ENCODE measurements around the gene IL17REL. TPM values are rescaled to one million over a fixed set of nuclear protein-coding genes. Genes with fewer than 3 reads are reported as not detected.
A peak's percentile ranks its signal among the peaks of the same experiment; 100 is the strongest.

The IL17REL gene
- total RNA-seq, 2 donors from 2014 or later, result 0.15 TPM; not detected in 1

DNA sequence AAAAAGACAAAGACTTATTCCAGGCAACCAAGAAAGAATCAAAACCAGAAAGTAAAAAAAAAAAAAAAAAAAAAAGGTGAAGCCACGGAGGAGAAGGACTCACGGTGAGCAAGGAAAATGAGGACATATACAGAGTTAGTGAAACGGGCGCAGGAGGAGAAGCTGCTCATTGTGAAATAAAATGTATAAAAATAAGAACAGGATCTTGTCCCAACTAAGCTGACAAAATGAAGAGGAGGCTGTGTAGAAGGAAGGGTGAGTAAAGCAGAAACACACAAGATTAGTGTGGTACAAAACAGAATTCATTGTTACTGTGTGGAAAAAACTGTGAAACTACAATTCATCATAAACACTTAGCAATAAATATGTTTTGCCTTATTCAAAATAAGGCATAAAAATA is 7.6 kb downstream of the IL17REL start:
- H3K27ac Mint-ChIP-seq, result no peak overlapping the region
- no peak for DNase-seq
- H3K4me1 ChIP-seq (ENCODE audit: control insufficient read depth, insufficient read depth, low read length), result no peaks in the 10 kb centered on the region
- peaks cover 21% of the 10 kb centered on the region for H3K27me3 ChIP-seq (ENCODE audit: control insufficient read depth, insufficient read depth, low read length, poor library complexity, severe bottlenecking)
- whole genome bisulfite sequencing, 2 experiments (ENCODE audit: insufficient coverage in 1 of 2, insufficient read length in 1 of 2), result 53 to 69% methylated on average over 3 to 4 of the region's 4 CpGs
- peaks cover 24% of the 10 kb centered on the region for H3K27me3 Mint-ChIP-seq (ENCODE audit: insufficient read depth)
- H3K9me3 ChIP-seq (ENCODE audit: control insufficient read depth, low read length), result no peaks in the 10 kb centered on the region
- no peaks in the 10 kb centered on the region for H3K9me3 Mint-ChIP-seq
- no peak overlapping the region for H3K9ac ChIP-seq (ENCODE audit: extremely low read depth, low read length, poor library complexity, severe bottlenecking)
- TF ChIP-seq, protein P1, sequence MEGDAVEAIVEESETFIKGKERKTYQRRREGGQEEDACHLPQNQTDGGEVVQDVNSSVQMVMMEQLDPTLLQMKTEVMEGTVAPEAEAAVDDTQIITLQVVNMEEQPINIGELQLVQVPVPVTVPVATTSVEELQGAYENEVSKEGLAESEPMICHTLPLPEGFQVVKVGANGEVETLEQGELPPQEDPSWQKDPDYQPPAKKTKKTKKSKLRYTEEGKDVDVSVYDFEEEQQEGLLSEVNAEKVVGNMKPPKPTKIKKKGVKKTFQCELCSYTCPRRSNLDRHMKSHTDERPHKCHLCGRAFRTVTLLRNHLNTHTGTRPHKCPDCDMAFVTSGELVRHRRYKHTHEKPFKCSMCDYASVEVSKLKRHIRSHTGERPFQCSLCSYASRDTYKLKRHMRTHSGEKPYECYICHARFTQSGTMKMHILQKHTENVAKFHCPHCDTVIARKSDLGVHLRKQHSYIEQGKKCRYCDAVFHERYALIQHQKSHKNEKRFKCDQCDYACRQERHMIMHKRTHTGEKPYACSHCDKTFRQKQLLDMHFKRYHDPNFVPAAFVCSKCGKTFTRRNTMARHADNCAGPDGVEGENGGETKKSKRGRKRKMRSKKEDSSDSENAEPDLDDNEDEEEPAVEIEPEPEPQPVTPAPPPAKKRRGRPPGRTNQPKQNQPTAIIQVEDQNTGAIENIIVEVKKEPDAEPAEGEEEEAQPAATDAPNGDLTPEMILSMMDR (conservative IDR thresholded peaks at IDR 0.05), result no peak
- H3K4me1 Mint-ChIP-seq, result no peaks in the 10 kb centered on the region
- no peaks in the 10 kb centered on the region for H3K36me3 ChIP-seq (ENCODE audit: control insufficient read depth, insufficient read depth, low read length)
- no peaks in the 10 kb centered on the region for H3K36me3 Mint-ChIP-seq (ENCODE audit: low read depth)
- no peak overlapping the region for H3K4me3 ChIP-seq (ENCODE audit: low read length)
- no peak overlapping the region for H3K27ac ChIP-seq (ENCODE audit: low read depth, low read length)
- H3K4me3 Mint-ChIP-seq, result no peak overlapping the region

DNA sequence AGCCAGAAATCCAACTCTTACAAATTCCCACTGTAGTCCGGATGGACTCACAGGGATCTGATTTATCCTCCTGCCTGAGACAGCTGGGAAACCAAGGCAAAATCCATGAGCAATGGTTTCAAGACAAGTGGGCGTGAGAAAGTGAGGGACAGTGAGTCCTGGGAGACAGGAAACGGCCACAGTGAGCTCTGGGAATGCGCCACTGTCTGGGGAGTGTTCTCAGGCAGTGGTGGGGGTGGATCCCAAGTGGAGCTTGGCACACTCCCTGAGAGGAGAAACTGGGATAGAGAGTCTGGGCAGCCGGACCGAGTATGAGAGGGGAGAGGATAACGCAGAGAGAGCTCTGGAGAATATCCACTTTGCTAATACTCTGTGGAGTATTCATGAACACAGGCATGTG is 9.8 kb downstream of the IL17REL start:
- Histone ChIP-seq H3K4me1 (ENCODE audit: control insufficient read depth, insufficient read depth, low read length) (no peaks in the 10 kb centered on the region), H3K4me3 (ENCODE audit: low read length) (no peak overlapping the region), H3K9me3 (ENCODE audit: control insufficient read depth, low read length) (no peaks in the 10 kb centered on the region), H3K36me3 (ENCODE audit: control insufficient read depth, insufficient read depth, low read length) (no peaks in the 10 kb centered on the region), H3K27me3 (ENCODE audit: control insufficient read depth, insufficient read depth, low read length, poor library complexity, severe bottlenecking) (peaks cover 21% of the 10 kb centered on the region), H3K27ac (ENCODE audit: low read depth, low read length) (no peak overlapping the region), H3K9ac (ENCODE audit: extremely low read depth, low read length, poor library complexity, severe bottlenecking) (no peak overlapping the region)
- Mint-ChIP-seq H3K4me3 (no peak overlapping the region), H3K9me3 (no peaks in the 10 kb centered on the region), H3K4me1 (no peaks in the 10 kb centered on the region), H3K27me3 (ENCODE audit: insufficient read depth) (peaks cover 30% of the 10 kb centered on the region), H3K27ac (peak overlapping the region; percentile 32), H3K36me3 (ENCODE audit: low read depth) (no peaks in the 10 kb centered on the region)
- DNase-seq, result no peak
- 78 to 82% methylated on average over 7 of the region's 7 CpGs for WGBS, 2 experiments (ENCODE audit: insufficient coverage in 1 of 2, insufficient read length in 1 of 2)
- TF ChIP-seq, protein P1 (conservative IDR thresholded peaks at IDR 0.05), result no peak

DNA sequence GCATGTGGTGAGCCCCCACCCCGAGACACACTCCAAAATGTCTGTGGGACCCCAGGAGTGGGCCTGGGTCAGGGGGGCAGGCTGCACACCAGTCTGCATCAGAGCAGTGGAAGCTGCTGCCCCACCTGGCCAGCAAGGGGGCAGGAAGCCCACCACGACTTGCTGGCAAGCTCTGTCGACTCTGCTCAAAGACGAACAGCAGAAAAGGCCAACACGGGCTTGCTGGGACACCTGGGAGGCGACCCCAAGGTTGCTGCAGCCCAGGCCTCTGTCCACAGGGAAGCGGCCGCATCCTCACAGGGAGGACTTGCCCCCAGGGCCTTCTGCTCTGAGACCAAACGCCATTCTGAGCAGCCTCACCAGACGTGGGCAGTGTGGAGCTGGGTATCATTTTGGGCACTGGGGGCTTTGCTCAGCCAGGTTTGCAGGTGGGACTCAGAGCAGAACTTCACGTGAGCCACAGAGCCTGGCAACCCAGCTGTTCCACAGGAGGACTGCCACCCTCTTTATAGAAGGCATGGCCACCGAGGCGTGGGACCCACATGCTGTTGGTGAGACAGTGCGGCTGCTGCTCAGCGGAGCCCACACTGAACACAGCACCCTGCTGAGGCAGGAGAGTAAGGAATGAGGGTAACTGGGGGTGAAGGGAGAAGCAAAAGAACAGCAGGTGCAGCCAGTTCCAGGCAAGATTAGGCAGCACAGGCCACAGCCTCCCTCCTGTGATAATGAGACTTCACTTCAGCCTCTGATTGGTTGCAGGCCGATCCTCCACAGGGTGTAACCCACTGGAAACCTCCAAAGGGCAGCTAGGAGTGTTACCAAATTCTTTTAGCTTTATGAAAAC is 11.0 kb downstream of the IL17REL start:
- no peak overlapping the region for H3K4me3 Mint-ChIP-seq
- TF ChIP-seq, protein P1 (conservative IDR thresholded peaks at IDR 0.05), result peak; percentile 30
- Histone ChIP-seq H3K27ac (ENCODE audit: low read depth, low read length) (no peak overlapping the region), H3K4me3 (ENCODE audit: low read length) (no peak overlapping the region), H3K9me3 (ENCODE audit: control insufficient read depth, low read length) (no peaks in the 10 kb centered on the region), H3K9ac (ENCODE audit: extremely low read depth, low read length, poor library complexity, severe bottlenecking) (no peak overlapping the region), H3K36me3 (ENCODE audit: control insufficient read depth, insufficient read depth, low read length) (no peaks in the 10 kb centered on the region), H3K27me3 (ENCODE audit: control insufficient read depth, insufficient read depth, low read length, poor library complexity, severe bottlenecking) (peaks cover 21% of the 10 kb centered on the region), H3K4me1 (ENCODE audit: control insufficient read depth, insufficient read depth, low read length) (no peaks in the 10 kb centered on the region)
- peak; percentile 45 for DNase-seq
- no peaks in the 10 kb centered on the region for H3K36me3 Mint-ChIP-seq (ENCODE audit: low read depth)
- no peaks in the 10 kb centered on the region for H3K4me1 Mint-ChIP-seq
- H3K9me3 Mint-ChIP-seq, result no peaks in the 10 kb centered on the region
- WGBS, 2 experiments (ENCODE audit: insufficient coverage in 1 of 2, insufficient read length in 1 of 2), result 83 to 84% methylated on average over 14 to 16 of the region's 16 CpGs
- H3K27ac Mint-ChIP-seq, result no peak overlapping the region
- peaks cover 30% of the 10 kb centered on the region for H3K27me3 Mint-ChIP-seq (ENCODE audit: insufficient read depth)
